ENCODE data around the gene PURA. TPM values are rescaled to one million over a fixed set of nuclear protein-coding genes. Genes with fewer than 3 reads are reported as not detected.

The PURA gene
- polyA plus RNA-seq, 3 donors = 12.0 to 13.4 (median 12.6) TPM

DNA sequence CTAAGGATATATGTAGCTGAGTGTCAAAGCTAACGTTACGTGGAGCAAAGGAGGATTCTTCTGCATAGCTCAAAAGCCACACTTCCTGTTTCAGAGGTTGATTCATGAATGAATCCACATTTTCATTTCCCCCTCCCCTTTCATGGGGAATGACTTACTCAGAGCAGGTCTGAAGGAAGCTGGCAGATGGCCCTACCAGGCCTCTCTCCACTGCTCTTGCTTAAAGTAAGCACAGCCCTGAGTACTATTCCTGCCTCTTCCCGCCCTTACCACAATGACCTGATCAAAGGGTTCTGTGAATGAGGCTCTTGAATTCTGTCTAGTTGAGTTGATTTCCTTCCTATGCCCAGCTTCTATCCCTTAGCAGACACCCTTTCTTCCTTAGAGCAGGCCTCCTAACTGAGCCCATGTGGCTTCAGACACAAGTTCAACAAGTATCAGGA is 18.1 kb downstream of the PURA start:
- no peak for DNase-seq

DNA sequence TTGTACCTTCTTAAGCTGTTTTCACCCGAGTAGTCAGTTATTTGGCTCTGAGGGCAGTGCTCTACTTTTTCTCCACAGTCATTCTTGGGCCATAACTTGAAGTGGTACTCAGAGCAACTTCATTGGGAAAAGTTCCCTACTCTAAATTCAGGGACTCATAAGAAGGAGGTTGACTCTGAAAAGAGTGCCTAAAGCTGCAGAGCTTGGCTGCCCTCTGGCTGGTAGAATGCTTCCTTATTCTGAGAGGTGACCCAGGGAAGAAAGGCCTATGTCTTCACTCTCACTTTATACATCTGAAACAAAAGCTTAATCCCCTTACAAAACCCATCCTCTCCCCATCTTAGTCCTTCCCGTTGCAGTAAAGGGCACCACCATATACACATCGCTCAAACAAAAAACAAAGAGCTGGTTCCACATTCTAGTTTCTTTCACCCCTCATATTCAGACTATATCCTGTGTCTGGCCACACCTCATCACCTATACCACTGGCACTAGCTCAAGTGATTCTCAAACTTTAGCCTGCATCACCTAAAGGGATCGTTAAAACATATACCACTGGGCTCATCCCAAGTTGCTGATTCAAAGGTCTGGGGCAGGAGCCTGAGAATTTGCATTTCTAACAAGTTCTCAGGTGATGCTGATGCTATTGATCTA is 19.7 kb downstream of the PURA start:
- no peak for DNase-seq

DNA sequence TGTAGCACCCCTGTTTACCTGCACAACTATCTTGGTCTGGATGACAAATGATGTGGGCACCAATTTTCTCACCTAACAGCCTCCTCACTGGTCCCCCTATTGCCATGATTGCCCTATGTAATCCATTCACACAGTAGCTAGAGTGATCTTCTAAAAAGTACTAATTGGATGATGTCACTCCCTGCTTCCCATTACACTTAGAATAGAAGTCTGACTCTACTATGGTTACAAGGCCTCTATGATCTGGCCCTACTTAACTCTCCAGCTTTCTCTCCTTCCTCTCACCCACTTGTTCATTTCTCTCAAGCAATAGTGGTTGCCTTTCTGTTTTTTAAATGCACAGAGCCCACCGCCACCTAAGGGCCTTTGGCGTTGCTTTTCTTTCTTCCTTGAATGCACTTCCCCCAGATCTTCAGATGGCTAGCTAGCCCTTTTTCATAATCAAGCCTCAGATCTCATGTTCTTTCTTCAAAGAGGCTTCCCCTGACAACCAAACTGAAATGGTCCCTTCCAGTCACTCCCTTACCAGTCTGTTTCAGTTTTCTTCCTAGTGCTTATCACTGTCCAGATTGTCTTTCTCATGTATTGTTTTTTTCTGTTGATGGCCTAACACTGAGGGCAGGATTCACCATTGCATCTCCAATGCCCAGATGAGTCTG is 20.5 kb downstream of the PURA start:
- no peak for DNase-seq

DNA sequence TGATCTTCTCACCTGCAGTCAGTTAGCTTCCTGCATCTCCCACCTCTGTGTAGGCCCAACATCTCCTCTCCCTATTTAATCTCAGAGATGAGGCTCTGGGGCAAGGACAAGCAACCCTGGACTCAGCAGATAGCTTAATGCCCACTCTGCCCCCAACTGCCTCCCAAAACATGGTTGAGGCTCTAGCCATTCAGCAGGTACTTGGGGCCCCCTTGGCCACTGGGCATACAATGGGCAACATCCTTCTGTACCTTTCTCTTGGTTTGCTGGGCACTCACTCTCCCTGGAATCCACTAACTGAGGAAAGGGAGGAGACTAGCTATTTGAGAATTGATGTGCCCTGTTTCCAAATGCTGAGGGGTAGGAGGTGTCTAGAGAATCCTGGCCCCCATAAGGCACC is 21.2 kb downstream of the PURA start:
- no peak for DNase-seq

GRCh38 chr5:140136624-140137023 is 22.7 kb downstream of the PURA start:
- DNase-seq = no peak

- no peak for DNase-seq
These were observed 26.5 kb downstream of the PURA start for GRCh38 chr5:140140435-140140834.

DNA sequence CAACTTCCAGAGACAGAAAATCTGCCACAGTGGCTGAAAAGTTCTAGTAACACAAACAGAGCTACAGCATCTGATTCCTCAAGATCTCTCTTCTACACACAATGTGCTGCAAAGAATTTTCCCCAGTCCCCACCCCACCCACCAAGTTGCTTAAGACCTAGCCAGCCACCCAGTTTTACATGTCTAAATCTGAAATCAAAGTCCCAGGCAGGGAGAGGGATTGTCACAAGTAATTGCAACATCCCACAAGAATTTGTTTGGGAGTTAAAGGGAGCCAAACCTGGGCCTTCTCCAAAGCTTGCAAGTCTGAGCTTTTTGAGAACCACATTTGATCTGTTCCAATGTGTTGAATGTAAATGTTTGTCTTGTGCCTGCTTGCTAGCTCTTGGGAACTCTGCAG is 27.3 kb downstream of the PURA start:
- DNase-seq = no peak

GRCh38 chr5:140142246-140142645 is 28.3 kb downstream of the PURA start:
- DNase-seq = no peak

- DNase-seq = no peak
These were observed 28.9 kb downstream of the PURA start for GRCh38 chr5:140142856-140143255.

DNA sequence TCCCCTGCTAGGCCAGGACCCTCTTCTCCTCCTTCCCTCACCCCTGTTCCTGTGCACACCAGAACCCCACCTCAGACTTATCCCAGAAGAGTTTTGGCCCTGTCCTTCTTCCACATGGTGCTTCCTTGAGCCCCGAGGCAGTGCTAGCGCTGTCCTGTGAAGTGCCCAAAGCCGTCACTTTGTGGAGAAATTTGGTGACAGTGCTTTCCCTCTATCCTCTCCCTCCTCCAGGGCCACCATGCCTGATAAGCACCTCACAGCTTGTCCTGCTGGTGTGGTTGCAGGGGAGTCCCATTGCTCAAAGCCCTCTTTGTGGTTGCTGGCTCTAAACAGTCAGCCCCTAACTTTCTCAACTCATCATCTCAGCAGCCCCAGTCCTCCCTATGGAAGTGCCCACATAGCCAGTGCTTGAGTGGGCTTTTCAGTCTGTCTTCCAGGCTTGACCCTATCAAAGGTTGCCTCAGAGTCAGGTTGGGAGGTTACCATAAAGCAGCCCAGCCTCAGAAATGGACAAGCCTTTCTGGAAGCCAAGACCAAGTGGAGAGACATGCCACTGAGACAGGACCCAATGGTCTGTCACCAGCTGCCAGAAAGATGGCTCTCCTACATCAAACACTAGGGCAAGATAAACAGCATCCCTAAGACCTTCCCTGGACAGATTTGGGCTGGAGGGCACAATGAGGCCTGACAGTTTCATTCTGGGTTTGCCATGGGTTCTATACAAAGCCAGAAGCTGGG is 29.8 kb downstream of the PURA start:
- DNase-seq = no peak

- DNase-seq = no peak
These were observed 31.3 kb downstream of the PURA start for GRCh38 chr5:140145256-140145655.

- peak; percentile 73 for DNase-seq
These were observed 32.1 kb downstream of the PURA start for GRCh38 chr5:140145818-140146522.

DNA sequence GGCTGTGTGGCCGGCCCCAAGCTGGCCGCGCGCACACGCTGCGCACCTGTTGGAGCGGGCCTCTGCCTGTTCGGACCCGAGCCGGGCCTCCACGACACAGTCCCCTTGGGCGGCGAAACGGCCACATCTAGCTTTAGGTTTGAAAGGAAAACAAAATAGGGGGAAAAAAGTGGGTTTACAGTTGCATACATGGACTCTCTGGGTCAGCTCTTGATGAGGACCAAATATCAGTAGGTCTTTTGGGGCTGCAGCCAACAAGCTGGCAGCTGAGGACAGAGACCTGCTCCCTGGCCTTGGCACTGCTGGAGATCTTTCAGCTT is 32.6 kb downstream of the PURA start:
- DNase-seq = no peak

DNA sequence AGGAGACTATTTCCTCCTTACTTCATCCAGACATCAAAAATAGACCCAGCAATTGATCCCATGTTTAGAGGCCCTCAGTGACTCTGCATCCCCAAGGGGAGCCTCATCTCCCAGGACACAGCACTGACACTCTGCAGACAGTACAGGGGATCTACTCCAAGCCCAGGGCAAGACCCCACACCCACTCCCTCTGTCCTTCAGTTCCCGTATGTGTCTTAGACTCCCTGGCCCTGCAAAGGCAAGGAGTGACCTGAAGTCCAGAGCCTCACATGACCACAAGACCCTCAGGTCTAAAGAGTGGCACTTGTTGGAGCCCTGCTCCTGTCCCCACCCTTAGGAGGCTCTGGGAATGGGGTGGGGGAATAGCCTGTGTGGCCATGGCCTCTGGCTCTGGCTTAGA is 33.6 kb downstream of the PURA start:
- no peak for DNase-seq

DNA sequence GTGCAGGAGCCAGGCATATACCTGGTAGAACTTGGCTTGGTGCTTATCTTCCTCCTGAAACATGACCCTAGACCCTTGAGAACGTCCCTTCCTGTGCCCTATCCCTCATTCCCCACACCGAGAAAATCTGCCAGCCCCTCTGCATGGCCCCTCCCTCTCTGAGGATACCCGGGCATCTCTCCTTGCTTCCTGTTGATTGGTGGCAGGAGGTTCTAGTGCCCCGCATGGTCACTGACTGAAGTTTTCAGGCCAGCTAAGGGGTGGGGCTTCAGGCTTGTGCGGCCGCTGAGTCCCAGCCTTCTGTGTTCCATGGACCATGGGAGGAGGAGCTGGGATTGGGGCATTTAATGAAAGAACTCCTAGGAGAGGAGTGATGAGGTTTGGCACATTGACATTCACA is 34.6 kb downstream of the PURA start:
- peak; percentile 16 for DNase-seq

- no peak for DNase-seq
These were observed 36.3 kb downstream of the PURA start for GRCh38 chr5:140150201-140150600.

- DNase-seq = no peak
These were observed 37.5 kb downstream of the PURA start for GRCh38 chr5:140151144-140152021.

DNA sequence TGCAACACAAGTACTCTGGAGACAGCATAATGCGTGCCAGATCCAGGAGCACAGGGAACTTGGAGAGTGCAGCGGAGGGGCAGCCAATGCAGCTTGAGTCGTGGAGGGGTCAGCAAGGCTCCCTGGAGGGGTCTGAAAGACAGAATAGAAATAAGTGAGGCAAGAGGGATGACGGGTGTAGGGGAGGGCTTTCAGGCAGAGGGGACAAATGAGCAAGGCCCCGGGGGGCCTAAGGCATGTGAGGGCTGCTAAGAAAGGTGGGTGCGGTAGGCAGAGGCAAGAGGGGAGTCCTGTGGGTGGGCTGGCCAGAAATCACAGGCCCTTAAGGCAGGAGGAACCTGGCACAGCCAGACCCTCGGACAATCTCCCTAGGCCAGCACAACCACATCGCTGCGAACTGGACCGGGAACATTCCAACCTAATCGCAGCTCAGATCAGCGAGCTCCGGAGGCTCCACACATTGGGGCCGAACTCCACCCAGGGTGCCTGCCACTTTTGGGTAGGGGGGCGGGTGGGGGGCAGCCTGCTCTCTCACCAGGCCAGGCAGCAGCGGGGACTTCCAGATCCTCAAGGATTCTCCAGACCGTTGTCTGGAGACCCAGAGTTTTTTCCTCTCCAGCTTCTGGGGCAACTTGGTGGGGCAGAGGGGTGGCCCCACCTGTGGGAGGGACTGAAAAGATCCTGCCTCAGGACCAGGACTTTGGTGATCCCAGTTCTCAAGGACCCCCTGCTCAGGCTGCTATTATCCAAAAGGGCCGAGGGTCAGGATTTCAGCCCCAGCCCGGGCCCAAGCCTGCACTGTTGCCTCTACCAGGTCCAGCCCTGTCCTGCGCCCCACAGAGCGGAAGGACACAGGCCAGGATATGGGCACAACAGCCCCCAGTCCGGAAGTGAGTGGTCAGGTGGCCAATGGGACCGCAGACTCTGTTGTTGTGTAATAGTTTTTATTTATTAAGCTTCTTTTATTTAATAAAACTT is 38.4 kb downstream of the PURA start:
- peak; percentile 17 for DNase-seq

DNA sequence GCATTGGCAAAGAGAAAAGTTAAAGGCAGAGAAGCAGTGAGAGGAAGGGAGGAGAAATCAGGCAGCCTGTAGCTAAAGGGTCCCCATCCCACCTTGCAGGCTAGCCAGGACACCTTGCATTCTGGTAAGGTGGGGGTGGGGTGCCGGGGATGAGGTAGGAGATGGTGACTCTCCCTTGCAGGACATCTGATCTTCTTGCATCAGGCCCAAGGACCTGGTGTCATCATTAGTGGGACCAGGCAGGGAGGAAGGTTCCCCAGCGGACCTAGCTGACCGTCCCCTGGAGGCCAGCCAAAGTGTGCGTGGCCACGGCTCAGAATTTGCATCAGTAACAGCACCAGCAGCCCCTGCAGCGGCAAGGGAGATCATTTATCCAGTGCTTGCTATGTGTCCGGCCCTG is 39.3 kb downstream of the PURA start:
- no peak for DNase-seq

DNA sequence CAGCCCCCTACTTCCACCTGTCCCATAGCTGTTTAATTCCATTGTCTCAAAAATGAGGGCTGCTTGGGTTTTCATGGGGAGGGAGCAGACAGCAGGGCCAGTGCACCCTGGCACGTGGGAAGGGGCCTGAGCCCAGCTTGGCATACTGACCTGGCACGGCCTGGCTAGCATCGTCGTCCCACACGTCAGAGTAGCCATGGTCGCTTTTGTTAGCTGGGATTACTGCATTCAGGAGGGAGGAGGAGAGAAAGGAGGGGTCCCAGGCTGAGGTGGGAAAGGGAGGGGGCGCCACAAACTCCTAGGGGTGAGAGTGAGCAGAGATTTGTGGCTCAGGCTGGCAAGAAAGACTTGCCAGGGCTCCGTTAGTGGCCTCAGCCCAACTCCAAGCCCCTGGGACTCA is 40.0 kb downstream of the PURA start:
- no peak for DNase-seq
